ENCODE data around the gene PRLR. TPM values are rescaled to one million over a fixed set of nuclear protein-coding genes. Genes with fewer than 3 reads are reported as not detected.

The PRLR gene
- total and polyA plus RNA-seq, 4 donors, result 3.5 to 44.5 (median 14.3) TPM

GRCh38 chr5:35236770-35237169, 6.5 kb upstream of the PRLR start:
- Histone ChIP-seq H3K27ac (ENCODE audit: low read depth in 1 of 2, low read length in 2 of 2) (no peak overlapping the region), H3K4me1 (ENCODE audit: control insufficient read depth in 4 of 4, insufficient read depth in 4 of 4, low read length in 3 of 4) (peaks cover 0 to 10% (median 9%) of the 10 kb centered on the region in 4 donors), H3K36me3 (ENCODE audit: control insufficient read depth in 4 of 4, insufficient read depth in 3 of 4, low read depth in 1 of 4, low read length in 3 of 4) (no peaks in the 10 kb centered on the region), H3K9ac (ENCODE audit: low read depth in 1 of 2, low read length in 2 of 2) (no peak overlapping the region), H3K9me3 (ENCODE audit: control insufficient read depth in 4 of 4, low read length in 3 of 4) (no peaks in the 10 kb centered on the region), H3K4me3 (ENCODE audit: low read depth in 1 of 3, low read length in 3 of 3) (no peak overlapping the region), H3K27me3 (ENCODE audit: control insufficient read depth in 4 of 4, insufficient read depth in 4 of 4, low read length in 3 of 4) (no peaks in the 10 kb centered on the region)
- TF ChIP-seq EGR1 (IDR thresholded peaks at IDR 0.05; ENCODE audit: low read depth in 2 of 2) (no peak), CTCF (IDR thresholded peaks at IDR 0.05; ENCODE audit: low read depth, low read length, missing input control) (no peak), SP1 (IDR thresholded peaks at IDR 0.05) (no peak), HNF4G (IDR thresholded peaks at IDR 0.05) (no peak), FOXA2 (IDR thresholded peaks at IDR 0.05) (no peak), RXRA (IDR thresholded peaks at IDR 0.05) (no peak), RAD21 (IDR thresholded peaks at IDR 0.05) (no peak), MAX (IDR thresholded peaks at IDR 0.05) (no peak), ATF3 (IDR thresholded peaks at IDR 0.05) (no peak), NR2F2 (IDR thresholded peaks at IDR 0.05) (no peak), GABPA (IDR thresholded peaks at IDR 0.05 in 1 of 2, conservative IDR thresholded peaks at IDR 0.05 in 1 of 2) (no peak), YY1 (IDR thresholded peaks at IDR 0.05) (no peak), FOXA1 (IDR thresholded peaks at IDR 0.05) (no peak), JUND (IDR thresholded peaks at IDR 0.05) (no peak)
- no peak for DNase-seq (ENCODE audit: low spot score)

- 94% methylated on average over 11 of the region's 11 CpGs for WGBS
- Histone ChIP-seq H3K27ac (ENCODE audit: low read depth in 1 of 2, low read length in 2 of 2) (no peak overlapping the region), H3K9me3 (ENCODE audit: control insufficient read depth in 4 of 4, low read length in 3 of 4) (no peaks in the 10 kb centered on the region), H3K9ac (ENCODE audit: low read depth in 1 of 2, low read length in 2 of 2) (no peak overlapping the region), H3K36me3 (ENCODE audit: control insufficient read depth in 4 of 4, insufficient read depth in 3 of 4, low read depth in 1 of 4, low read length in 3 of 4) (no peaks in the 10 kb centered on the region), H3K27me3 (ENCODE audit: control insufficient read depth in 4 of 4, insufficient read depth in 4 of 4, low read length in 3 of 4) (no peaks in the 10 kb centered on the region), H3K4me1 (ENCODE audit: control insufficient read depth in 4 of 4, insufficient read depth in 4 of 4, low read length in 3 of 4) (peaks cover 2 to 26% (median 20%) of the 10 kb centered on the region in 4 donors), H3K4me3 (ENCODE audit: low read depth in 1 of 3, low read length in 3 of 3) (no peak overlapping the region)
- DNase-seq (ENCODE audit: low spot score), result no peak
- no peak for TF ChIP-seq REST (IDR thresholded peaks at IDR 0.05)
- no peak for TF ChIP-seq TAF1 (conservative IDR thresholded peaks at IDR 0.05)
- TF ChIP-seq EGR1 (IDR thresholded peaks at IDR 0.05; ENCODE audit: low read depth in 2 of 2), result no peak
- no peak for TF ChIP-seq MAX (IDR thresholded peaks at IDR 0.05)
Measured at GRCh38 chr5:35233601-35234000, 3.3 kb upstream of the PRLR start.

Measured in liver (tissue), 9 donors.